NB4 (cell line): Measurements from ENCODE around the gene SPATA2.

Experiments
- POLR2A ChIP-seq: IDR thresholded peaks from 2 replicates; pipeline ENCODE4 v1.6.1; 2011; ENCODE audit warnings: mild to moderate bottlenecking; ENCODE audit not compliant: insufficient read length; ENCODE audit errors: extremely low read depth
- TF ChIP-seq, protein P1 (sequence below): IDR thresholded peaks from one replicate; pipeline ENCODE4 v1.5.1; 2012; ENCODE audit warnings: low read depth, low read length
- TF ChIP-seq, protein P2 (sequence below): IDR thresholded peaks from 2 replicates; pipeline ENCODE4 v1.6.1; 2011; ENCODE audit warnings: low read depth, low read length

DNA sequence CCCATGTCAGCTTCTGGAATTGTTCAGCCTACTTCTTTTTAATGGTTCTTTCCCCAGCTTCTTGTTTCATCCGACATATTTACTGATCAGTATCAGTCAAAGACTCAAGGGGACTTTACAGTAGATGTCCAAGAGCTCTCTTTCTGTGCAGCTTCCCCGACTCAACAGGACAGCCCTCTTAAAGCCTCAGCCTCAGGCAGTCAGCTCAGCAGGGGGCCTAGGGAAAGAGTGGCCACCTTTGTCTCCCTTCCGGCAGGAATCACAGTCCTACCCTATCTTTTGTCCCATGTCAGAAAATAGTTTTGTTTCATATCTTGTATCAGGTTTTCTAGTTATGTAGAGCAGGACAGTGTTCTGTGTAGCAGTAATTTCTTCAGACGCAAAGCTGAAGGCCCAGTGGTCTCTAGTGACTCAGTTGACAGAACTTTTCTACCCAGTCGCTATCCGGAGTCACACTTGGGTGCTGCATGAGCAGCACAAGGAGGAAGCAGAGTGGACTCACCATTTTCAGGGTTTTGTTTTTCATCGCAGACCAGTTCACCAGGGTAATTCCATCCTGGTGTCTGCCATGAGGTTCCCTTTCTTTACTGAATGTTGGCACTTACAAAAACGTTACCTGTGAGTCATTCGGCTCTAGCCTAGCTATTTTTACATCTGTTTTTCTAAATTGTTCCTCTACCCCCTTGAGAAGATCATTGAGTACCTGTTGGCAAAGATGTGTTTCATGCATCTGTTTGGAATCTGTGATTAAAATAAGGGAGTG lies 47.7 kb downstream of the SPATA2 start:
- TF ChIP-seq, protein P1, sequence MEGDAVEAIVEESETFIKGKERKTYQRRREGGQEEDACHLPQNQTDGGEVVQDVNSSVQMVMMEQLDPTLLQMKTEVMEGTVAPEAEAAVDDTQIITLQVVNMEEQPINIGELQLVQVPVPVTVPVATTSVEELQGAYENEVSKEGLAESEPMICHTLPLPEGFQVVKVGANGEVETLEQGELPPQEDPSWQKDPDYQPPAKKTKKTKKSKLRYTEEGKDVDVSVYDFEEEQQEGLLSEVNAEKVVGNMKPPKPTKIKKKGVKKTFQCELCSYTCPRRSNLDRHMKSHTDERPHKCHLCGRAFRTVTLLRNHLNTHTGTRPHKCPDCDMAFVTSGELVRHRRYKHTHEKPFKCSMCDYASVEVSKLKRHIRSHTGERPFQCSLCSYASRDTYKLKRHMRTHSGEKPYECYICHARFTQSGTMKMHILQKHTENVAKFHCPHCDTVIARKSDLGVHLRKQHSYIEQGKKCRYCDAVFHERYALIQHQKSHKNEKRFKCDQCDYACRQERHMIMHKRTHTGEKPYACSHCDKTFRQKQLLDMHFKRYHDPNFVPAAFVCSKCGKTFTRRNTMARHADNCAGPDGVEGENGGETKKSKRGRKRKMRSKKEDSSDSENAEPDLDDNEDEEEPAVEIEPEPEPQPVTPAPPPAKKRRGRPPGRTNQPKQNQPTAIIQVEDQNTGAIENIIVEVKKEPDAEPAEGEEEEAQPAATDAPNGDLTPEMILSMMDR: no peak
- TF ChIP-seq, protein P2, sequence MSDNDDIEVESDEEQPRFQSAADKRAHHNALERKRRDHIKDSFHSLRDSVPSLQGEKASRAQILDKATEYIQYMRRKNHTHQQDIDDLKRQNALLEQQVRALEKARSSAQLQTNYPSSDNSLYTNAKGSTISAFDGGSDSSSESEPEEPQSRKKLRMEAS: no peak
- TF ChIP-seq POLR2A: no peak
